NCI-H187 (cell line): ENCODE data around the gene FXYD6.

Experiments used
- DNase-seq, 2 experiments: peaks; one replicate each; lab custom pipeline; 2025; lab: John Stamatoyannopoulos, UW

Gene FXYD6

GRCh38 chr11:117885777-117886176 lies 9.3 kb upstream of the FXYD6 start:
- no peak for DNase-seq

GRCh38 chr11:117884994-117885393 lies 8.5 kb upstream of the FXYD6 start:
- no peak for DNase-seq

GRCh38 chr11:117883063-117883462 lies 6.6 kb upstream of the FXYD6 start:
- no peak for DNase-seq

GRCh38 chr11:117882311-117882905 lies 6.0 kb upstream of the FXYD6 start:
- DNase-seq = peak in 1 of 2 experiments; percentile 22

- DNase-seq = no peak
Measured at GRCh38 chr11:117881217-117881616, 4.8 kb upstream of the FXYD6 start.

- no peak for DNase-seq
Measured at GRCh38 chr11:117879516-117880480, 3.3 kb upstream of the FXYD6 start.

- DNase-seq = no peak
Measured at GRCh38 chr11:117878939-117879475, 2.5 kb upstream of the FXYD6 start.

GRCh38 chr11:117878314-117878938 lies 2.0 kb upstream of the FXYD6 start:
- no peak for DNase-seq

- no peak for DNase-seq
Measured at GRCh38 chr11:117877120-117877784, 794 bp upstream of the FXYD6 start.

GRCh38 chr11:117876059-117876340 lies 458 bp downstream of the FXYD6 start:
- DNase-seq = no peak

GRCh38 chr11:117875382-117876058 lies 938 bp downstream of the FXYD6 start:
- DNase-seq = no peak

GRCh38 chr11:117874910-117875381 lies 1.5 kb downstream of the FXYD6 start:
- no peak for DNase-seq

- DNase-seq = no peak
Measured at GRCh38 chr11:117874253-117874909, 2.1 kb downstream of the FXYD6 start.

GRCh38 chr11:117873828-117874125 lies 2.7 kb downstream of the FXYD6 start:
- no peak for DNase-seq

GRCh38 chr11:117872975-117873827 lies 3.3 kb downstream of the FXYD6 start:
- DNase-seq = no peak

- no peak for DNase-seq
Measured at GRCh38 chr11:117872420-117872961, 4.0 kb downstream of the FXYD6 start.

- DNase-seq = no peak
Measured at GRCh38 chr11:117871784-117872183, 4.7 kb downstream of the FXYD6 start.

GRCh38 chr11:117871160-117871559 lies 5.3 kb downstream of the FXYD6 start:
- DNase-seq = no peak

GRCh38 chr11:117870103-117870952 lies 6.1 kb downstream of the FXYD6 start:
- no peak for DNase-seq
